Left ventricle myocardium inferior (tissue), 1 donor: ENCODE measurements around the gene MRPL40. TPM values are rescaled to one million over a fixed set of nuclear protein-coding genes. Genes with fewer than 3 reads are reported as not detected.
A peak's percentile ranks its signal among the peaks of the same experiment; 100 is the strongest.

ENCODE experiments used
- DNase-seq: peaks from one replicate; pipeline ENCODE4 v3.0.0-alpha.2; 2020
- H3K27ac ChIP-seq: fragments of 200-600 bp; replicated peaks from 2 replicates; pipeline ENCODE4 v1.8.0; 2021
- H3K27me3 ChIP-seq: fragments of 200-600 bp; 2 replicates; pipeline ENCODE4 v1.8.0; 2021; ENCODE audit warnings: low read depth
- H3K36me3 ChIP-seq: fragments of 200-600 bp; 2 replicates; pipeline ENCODE4 v1.8.0; 2021
- H3K4me1 ChIP-seq: fragments of 200-600 bp; 2 replicates; pipeline ENCODE4 v1.8.0; 2021
- H3K4me3 ChIP-seq: fragments of 200-600 bp; 2 replicates; pipeline ENCODE4 v1.8.0; 2021; ENCODE audit warnings: mild to moderate bottlenecking, moderate library complexity
- H3K9me3 ChIP-seq: fragments of 200-600 bp; replicated peaks from 2 replicates; pipeline ENCODE4 v1.8.0; 2021
- CTCF ChIP-seq: fragments of 200-600 bp; IDR thresholded peaks from 2 replicates; pipeline ENCODE4 v1.8.0; 2021; ENCODE audit warnings: antibody characterized with exemption, mild to moderate bottlenecking, borderline replicate concordance
- intact Hi-C: fragments of 100-400 bp; cut with micrococcal nuclease; formaldehyde crosslinking; loops from one replicate; pipeline ENCODE4 v1.11.0; 2022
- total RNA-seq: library from RNA; stranded (reverse); fragmentation: NEBNext Ultra II Directional; extraction: Animal tissue kit (Norgen Biotek cat#: 25700); gene quantifications from one replicate; pipeline ENCODE4 v1.2.1, GENCODE V29; 2021
- donor health status: DM: no; HTN: yes; CAD: no; lungs with severe emphysema.

The MRPL40 gene
- total RNA-seq, 1 donor from 2014 or later, result 57.2 TPM

- TF ChIP-seq CTCF, result no peak
- Histone ChIP-seq H3K4me3 (no peak overlapping the region), H3K4me1 (no peaks in the 10 kb centered on the region), H3K36me3 (peaks cover 81% of the 10 kb centered on the region), H3K27me3 (no peaks in the 10 kb centered on the region), H3K27ac (no peak overlapping the region), H3K9me3 (no peaks in the 10 kb centered on the region)
- intact Hi-C loops, result no loop called here
- DNase-seq, result no peak
These were observed 25.6 kb downstream of the MRPL40 start for GRCh38 chr22:19457828-19458428.

GRCh38 chr22:19460036-19460435, 27.7 kb downstream of the MRPL40 start:
- intact Hi-C loops, result no loop called here
- Histone ChIP-seq H3K36me3 (peaks cover 81% of the 10 kb centered on the region), H3K4me3 (no peak overlapping the region), H3K9me3 (no peaks in the 10 kb centered on the region), H3K4me1 (no peaks in the 10 kb centered on the region), H3K27me3 (no peaks in the 10 kb centered on the region), H3K27ac (no peak overlapping the region)
- no peak for TF ChIP-seq CTCF
- no peak for DNase-seq

- no peak for TF ChIP-seq CTCF
- Histone ChIP-seq H3K4me1 (no peaks in the 10 kb centered on the region), H3K4me3 (no peak overlapping the region), H3K9me3 (no peaks in the 10 kb centered on the region), H3K36me3 (peaks cover 81% of the 10 kb centered on the region), H3K27ac (no peak overlapping the region), H3K27me3 (no peaks in the 10 kb centered on the region)
- intact Hi-C loops, result no loop called here
- DNase-seq, result no peak
These were observed 29.2 kb downstream of the MRPL40 start for GRCh38 chr22:19461506-19461905.

GRCh38 chr22:19463008-19463407, 30.7 kb downstream of the MRPL40 start:
- intact Hi-C loops, result no loop called here
- Histone ChIP-seq H3K9me3 (no peaks in the 10 kb centered on the region), H3K27me3 (no peaks in the 10 kb centered on the region), H3K4me1 (no peaks in the 10 kb centered on the region), H3K36me3 (peaks cover 81% of the 10 kb centered on the region), H3K4me3 (no peak overlapping the region), H3K27ac (no peak overlapping the region)
- no peak for TF ChIP-seq CTCF
- no peak for DNase-seq

- H3K36me3 ChIP-seq, result peaks cover 81% of the 10 kb centered on the region
- H3K27me3 ChIP-seq, result no peaks in the 10 kb centered on the region
- no peaks in the 10 kb centered on the region for H3K4me1 ChIP-seq
- H3K27ac ChIP-seq, result peak overlapping the region; percentile 44
- DNase-seq, result peak; percentile 58
- H3K9me3 ChIP-seq, result no peaks in the 10 kb centered on the region
- H3K4me3 ChIP-seq, result no peak overlapping the region
- no peak for TF ChIP-seq CTCF
- intact Hi-C loops, result no loop called here
These were observed 31.4 kb downstream of the MRPL40 start for GRCh38 chr22:19463491-19464469.
